ENCODE results near the gene KCNC3.

DNA sequence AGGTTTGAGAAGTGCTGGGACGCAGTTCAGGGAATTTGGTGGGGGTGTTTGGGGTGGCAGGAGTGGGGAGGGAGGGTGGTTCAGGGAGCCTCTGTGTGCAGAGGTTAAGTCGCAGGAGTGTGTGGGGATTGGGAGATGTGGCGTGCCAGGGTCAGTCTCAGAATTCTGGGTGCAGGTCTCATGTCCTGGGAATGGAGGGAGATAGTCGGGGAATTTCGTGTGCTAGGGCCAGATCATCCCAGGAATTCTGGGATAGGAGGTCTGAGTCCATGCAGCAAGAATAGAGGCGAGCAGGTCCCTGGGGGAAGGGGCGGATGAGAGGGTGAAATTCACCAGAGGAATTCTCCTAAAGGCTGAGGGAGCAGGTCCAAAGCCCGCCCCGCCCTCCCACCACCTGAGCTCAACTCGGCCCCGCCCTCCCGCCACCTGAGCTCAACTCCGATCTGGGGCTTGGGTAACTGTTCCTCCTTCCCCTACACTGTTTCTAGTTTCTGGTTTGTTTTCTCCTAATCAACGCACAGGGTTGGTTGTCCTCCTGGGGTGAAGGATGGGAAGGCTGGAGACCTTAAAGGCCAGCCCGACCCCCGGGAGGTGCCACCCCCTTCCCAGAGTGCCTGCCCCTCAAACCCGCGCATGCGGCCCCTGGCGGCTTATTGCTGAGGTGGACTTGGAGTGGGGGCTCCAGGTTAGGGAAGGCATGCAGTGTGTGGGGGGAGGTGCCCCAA, 15.2 kb downstream of the KCNC3 start:
- TF ChIP-seq EZH2 (IDR thresholded peaks at IDR 0.05; ENCODE audit: borderline replicate concordance): no peak
- TF ChIP-seq, protein P1, sequence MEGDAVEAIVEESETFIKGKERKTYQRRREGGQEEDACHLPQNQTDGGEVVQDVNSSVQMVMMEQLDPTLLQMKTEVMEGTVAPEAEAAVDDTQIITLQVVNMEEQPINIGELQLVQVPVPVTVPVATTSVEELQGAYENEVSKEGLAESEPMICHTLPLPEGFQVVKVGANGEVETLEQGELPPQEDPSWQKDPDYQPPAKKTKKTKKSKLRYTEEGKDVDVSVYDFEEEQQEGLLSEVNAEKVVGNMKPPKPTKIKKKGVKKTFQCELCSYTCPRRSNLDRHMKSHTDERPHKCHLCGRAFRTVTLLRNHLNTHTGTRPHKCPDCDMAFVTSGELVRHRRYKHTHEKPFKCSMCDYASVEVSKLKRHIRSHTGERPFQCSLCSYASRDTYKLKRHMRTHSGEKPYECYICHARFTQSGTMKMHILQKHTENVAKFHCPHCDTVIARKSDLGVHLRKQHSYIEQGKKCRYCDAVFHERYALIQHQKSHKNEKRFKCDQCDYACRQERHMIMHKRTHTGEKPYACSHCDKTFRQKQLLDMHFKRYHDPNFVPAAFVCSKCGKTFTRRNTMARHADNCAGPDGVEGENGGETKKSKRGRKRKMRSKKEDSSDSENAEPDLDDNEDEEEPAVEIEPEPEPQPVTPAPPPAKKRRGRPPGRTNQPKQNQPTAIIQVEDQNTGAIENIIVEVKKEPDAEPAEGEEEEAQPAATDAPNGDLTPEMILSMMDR (IDR thresholded peaks at IDR 0.05; ENCODE audit: poor library complexity): no peak
